Activated CD8-positive, alpha-beta memory T cell treated with anti-CD3 and anti-CD28 coated beads for 48 hours (primary cell): ENCODE measurements around the gene KDM8.

Source experiments
- DNase-seq, 3 experiments: peaks; one replicate each; pipeline ENCODE4 v3.0.0-alpha.2; 2020; ENCODE audit warnings: low read depth in 2 of 3, low spot score in 2 of 3

Gene KDM8

DNA sequence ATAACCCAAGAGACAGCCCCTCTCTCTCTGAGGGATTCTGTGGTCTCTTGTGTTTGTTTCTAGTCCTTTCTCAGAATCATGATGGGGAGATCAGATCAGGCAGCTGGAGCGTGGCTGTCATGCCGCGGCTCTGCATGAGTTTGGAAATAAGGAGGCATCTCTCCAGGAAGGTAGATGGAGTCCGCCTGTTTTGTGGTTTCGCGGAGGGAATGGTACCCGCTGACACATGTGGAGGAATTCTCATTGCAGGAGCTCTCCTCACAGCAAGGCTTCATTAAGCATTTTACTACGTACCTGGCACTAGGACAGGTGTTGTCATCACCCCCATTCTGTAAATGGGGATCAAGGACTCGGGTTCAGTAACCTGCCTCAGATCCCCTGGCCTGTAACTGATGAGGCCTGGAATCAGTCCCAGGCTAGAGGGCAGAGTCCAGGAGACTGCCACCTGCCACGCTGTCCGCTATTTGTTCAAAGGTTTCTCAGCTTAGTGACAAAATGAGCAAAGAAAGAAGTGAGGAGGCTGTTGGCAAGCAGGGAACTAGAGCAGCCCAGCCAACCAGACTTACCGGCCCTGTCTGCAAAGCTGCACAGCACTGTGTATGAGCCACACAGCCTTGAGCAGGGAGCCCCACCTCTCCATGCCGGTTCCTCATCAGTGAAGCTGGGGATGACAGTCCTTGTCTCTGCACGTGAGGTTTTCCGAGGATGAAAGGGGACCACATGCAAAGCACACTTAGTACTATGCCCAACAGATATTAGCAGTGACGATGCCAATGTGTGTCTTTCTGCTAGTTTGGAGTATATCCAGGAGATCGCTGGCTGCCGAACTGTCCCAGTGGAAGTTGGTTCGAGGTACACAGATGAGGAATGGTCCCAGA lies 11.0 kb downstream of the KDM8 start:
- DNase-seq, result no peak

DNA sequence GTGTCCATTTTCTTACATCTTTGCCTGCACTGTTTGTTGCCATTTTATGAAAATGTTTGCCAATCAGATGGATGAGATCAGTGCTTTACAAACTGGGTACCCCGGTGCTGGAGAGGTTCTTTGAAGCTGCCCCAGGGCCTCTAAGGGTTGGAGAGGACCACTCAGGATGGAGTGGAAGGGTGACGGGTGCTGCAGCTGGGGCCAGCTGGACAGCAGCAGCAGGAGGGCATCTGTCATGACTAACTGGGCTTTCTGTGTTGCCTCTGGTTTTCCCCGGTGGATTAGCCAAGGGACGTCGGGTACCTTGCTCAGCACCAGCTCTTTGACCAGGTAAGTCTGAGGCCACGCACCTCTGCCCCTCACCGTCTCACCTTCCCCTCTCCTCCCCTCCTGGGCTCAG lies 12.3 kb downstream of the KDM8 start:
- no peak for DNase-seq

DNA sequence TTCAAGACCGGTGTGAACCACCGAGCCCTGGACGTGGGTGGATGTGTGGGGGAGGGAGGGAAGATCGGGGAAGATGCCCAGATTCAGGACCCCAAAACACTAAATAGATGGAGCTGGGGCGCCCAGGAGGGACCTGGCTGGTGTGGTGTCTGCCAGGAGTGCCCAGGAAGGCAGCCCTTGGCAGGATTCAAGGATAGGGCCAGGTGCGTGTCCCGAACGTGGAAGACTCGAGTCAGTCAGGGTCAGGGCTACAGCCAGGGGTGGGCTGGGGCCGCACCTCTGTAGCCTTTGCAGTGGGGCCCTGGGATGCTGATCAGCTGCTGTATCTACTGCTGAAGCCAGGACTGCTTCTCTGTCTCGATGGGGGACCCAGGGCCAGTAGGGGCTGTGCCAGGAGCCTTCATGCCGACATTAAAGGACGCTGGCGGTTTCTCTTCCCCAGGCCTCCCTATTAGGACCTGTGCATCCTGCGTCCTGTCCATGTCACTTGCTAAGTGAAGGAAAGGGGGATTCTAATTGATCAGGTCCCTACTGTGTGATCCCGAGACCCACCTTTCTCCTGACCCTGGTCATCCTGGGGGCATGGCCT lies 13.1 kb downstream of the KDM8 start:
- no peak for DNase-seq

DNA sequence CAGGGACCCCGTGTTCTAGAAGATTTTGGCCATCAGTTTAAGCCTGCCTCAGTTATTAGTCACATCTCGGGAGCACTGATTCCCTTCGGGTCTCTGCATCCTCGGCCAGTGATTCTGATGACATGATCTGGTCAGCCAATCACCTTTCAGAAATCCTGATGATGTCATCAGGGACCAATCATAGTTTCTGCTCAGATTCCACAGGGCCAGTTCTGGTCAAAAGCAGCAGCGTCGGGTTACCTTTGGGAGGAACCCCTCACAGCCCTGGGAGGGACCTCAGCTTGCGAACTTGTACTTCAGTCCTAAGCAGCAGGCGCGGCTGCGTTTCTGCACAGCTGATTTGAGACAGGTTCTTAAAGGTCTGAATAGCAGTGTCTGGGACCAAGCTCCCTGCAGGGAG lies 13.9 kb downstream of the KDM8 start:
- no peak for DNase-seq

DNA sequence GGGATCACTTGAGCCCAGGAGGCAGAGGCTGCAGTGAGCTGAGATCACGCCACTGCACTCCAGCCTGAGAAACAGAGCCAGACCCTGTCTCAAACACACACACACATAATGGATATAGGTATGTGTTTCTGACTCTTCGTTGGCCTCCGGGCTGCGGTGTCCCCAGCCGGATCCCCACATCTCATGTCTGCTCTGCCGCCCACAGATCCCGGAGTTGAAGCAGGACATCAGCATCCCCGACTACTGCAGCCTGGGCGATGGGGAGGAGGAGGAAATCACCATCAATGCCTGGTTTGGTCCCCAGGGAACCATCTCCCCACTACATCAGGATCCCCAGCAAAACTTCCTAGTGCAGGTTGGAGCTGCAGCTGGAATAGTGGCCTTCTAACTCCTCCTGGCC lies 15.4 kb downstream of the KDM8 start:
- DNase-seq, result no peak

DNA sequence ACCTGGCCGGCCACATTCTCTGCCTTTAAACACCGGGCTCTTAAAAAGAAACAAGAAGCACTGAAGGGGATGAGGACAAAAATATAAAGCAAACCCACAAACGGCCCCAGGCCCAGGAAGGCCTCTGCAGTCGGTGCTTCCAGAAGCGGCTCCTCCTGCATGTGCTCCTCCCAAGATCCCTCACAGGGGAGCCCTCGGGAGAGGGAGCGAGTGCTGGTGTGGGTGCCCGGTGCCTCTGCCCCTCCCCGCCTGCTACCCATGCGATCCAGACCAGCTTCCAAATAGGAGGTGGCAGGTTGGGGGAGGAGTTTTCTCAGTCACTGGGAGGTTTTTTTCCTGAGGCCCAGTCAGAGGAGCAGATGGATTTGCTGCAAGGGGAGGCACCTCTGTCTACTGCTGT lies 15.8 kb downstream of the KDM8 start:
- no peak for DNase-seq

DNA sequence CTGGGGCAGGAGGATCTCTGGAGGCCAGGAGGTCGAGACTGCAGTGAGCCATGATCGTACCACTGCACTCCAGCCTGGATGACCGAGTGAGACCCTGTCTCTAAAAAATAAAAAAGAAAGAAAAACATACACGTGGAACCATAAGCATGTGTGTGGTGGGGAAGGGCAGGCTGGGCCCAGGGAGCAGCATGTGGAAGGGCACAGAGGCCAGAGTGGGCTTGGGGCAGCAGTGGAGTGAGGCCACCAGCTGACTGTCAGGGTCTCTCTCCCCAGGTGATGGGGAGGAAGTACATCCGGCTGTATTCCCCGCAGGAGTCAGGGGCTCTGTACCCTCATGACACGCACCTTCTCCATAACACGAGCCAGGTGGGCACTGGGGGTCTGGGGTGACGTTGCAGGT lies 16.8 kb downstream of the KDM8 start:
- DNase-seq, result no peak

DNA sequence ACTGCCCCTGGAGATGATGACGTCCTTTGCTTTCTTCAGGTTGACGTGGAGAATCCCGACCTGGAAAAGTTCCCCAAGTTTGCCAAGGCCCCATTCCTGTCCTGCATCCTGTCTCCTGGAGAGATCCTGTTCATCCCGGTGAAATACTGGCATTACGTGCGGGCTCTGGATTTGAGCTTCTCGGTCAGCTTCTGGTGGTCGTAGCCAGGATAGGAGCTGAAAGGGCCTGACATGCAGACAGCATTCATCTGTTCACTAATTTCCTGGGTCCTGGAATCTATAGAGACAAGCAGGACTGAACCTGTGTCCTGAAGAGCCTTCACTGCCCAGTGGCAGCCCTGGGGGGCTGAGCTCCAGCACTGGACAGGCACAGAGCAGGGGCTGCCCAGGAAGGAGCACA lies 17.2 kb downstream of the KDM8 start:
- no peak for DNase-seq

DNA sequence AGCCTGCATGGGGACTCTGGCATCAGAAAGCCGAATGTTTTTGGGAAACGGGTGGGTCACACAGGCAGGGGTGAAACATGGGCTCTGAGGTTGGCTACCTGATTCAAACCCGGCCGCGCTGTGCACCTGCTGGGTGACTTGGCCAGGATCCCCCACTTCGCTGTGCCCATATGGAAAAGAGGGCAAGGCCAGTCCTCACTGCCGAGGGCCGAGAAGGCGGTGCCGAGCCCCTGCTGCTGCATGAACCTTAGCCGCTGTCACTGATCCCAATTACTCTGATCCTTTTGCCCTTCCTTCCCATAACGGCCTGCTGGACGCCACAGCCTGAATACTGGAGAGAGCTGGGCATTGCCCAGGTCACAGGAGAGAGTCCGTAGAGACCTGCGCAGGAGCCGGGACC lies 17.7 kb downstream of the KDM8 start:
- DNase-seq, result no peak

DNA sequence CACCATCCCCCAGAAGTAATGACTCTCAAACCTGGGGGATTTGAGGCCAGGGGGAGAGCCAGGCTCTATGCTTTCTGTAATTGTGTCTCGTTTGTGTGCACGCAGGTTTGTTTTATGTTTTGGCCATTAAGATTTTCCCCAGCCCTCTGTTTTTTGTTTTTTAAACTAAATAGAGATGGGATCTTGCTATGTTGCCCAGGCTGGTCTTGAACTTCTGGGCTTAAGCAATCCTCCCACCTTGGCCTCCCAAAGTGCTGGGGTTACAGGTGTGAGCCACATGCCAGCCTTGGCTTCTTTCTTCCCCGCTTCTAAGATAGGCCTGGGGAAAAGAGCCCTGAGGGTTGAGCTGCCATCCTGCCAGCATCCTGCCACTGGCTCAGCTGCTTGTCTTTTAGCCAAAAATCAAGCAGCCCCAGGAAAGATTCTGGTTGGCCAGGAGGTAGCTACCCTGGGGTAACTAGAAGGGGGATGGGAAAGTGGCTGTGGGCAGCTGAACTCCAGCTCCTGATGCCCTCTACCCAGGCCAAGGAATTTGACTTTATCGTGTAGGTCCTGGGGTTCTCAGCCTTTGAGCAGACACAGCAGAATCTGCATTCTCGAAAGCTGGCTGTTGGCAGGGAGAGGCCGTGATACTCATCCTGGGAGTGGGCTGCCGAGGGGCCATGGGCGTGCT lies 18.4 kb downstream of the KDM8 start:
- DNase-seq, result no peak

DNA sequence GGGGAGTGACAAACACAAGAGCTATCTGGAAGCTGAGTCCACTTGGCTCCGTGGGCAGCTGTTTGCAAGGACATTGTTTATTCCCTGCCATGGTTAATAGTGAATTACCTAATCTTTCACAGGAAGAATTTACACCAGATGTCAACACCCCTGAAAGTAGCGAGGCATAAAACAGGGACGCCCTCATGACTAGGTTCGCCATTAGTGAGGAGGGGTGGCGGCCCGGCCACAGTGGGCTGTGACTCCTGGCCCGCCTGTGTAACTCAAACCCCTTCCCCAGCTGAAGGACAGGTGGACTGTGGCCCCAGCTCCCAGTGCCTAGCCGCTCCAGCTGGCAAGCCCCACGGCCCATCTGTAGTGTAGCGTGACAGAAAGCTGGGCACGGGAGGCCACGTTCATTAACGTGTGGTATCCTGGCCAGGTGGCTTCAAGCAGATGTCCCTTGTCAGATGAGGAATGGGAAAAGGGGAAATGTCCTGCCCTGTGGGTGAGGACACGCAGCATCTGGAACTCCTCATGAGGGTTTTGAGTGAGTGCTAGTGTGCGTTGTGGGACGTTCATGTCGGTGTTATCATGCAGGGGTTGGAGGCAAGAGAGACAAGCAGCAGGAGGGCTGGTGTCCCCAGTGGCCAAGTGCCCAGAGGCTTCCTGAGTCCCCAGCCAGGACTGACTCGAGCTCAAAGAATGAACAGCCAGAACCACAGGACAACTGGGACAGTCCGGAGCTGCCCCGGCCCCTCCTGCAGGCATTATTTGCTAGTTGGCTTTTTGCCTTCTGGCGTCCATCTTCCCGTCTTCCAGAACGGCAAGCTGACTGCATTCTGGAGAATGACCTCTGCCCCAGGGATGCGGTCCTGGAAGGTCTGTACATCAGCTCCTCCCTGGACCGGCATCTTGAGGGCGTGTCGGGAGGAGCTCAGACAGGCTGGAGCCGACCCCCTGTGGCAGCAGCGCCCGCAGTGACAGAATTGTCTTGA lies 19.2 kb downstream of the KDM8 start:
- DNase-seq, result no peak

DNA sequence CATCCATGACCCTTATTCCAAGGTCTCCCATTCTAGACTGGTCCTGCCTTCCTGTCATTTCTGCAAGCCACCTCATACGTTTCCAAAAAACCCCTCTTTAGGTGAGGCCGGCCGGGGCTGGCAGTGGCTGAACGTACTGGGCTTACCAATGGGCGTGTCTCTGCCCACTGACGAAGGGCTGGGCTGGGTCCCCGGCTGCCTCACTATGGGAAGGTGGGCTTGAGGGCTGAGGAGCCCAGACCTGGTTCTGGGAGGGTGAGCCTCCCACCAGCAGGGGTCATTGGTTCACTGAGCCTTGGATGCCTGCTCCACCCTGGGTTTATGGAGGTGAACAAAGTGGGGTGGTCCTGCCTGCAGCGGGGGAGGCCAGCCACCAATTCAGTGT lies 19.9 kb downstream of the KDM8 start:
- no peak for DNase-seq

DNA sequence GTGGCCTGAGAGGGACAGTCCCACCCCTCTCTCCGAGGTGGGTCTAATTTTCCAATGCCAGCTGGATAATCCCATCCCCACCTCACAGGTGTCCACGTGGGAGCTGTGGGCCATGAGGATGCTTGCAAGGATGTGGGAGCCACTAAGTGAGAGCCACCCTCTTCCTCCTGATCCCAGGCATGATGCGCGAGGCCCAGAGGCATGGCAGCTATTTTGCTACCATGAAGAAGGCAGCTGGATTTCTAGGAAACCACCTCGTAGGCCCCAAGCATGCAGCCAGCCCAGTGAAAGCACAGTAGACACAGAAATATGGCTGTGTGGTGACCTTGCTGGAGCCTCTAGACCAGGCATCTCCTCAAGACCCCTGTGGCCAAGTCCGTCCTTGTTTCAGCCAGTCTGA lies 20.4 kb downstream of the KDM8 start:
- DNase-seq, result no peak

DNA sequence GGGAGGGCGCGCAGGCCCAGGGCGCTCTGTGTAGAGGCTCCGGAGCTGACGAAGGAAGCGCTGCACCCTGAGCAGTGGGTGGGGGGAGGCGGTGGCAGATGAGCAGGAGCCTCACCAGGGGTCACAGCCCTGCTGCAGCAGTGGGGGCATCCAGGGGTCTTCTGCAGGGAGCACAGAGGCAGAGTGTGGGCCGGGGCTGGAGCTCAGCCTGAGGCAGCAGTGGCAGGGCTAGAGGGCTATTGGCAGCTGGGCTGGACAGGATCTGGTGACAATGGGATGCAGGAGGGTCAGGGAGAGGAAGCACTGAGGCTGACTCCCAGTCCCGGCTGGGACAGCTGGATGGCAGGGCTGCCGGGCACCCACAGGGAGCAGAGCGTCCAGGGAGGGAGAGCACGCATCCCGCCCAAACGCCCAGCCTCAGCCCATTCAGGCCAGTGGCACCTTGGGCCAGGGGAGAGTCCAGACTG lies 21.0 kb downstream of the KDM8 start:
- no peak for DNase-seq

DNA sequence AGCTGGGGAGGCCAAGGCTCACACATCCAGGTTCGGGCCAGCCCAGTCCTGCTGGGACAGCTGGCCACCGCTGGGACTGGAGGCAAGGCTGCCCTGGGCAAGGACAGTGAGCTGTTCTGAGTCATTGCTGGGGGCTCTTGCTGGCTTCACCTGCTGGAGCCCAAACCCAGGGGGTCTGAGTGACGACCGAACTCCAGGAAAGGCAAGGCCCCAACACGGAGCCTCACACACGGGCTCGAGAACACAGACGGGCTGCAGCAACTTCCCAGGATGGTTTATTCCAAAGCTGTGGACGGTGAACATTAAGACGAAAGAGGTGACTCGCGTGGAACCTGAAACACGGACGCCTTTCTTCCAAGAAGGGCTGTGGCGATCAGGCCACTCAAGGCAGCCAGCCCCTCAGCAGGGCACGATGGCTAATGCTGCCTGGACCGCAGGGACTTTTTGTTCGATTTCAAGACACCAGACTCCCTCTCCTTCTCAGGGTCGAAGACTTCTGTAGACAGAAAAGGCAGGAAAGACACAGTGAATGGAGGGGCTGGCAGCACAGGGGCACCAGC lies 21.5 kb downstream of the KDM8 start:
- no peak for DNase-seq

DNA sequence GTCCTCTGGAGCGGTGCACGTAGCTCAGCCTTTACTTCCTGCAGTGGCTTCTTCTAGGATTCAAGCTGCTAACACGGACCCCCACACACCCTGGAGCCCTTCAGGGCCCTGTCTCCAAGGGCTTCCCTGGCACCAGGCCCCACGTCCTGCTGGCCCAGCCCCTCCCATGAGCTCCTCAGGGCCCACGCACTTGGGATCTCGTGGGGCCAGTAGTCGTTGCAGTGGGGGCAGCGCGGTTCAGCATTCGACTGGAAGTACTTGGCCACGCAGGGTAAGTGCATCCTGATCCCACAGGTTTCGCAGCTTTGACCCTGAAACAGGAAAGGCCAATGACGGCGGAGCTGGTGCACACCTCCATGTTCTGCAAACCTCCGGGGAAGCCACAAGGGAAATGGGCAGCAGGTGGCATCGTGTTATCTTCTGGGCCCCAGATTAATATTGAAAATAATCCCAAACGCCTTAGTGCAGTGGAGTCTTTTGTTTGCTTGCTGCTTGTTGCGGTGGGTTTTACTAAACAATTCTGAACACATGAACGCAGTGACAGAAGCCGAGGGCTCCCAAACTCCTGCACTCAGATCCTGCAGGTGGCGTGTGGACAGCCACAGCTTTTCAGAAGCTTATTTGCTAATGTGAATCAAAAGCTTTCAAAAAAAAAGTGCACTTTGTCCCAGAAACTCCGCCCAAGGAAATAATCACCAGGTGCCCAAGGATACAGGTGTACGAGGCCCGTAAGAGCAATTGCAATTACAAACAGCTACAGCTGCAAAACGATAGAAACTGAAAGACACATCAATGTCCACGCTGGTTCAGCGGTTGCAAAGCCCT lies 22.4 kb downstream of the KDM8 start:
- DNase-seq, result no peak

DNA sequence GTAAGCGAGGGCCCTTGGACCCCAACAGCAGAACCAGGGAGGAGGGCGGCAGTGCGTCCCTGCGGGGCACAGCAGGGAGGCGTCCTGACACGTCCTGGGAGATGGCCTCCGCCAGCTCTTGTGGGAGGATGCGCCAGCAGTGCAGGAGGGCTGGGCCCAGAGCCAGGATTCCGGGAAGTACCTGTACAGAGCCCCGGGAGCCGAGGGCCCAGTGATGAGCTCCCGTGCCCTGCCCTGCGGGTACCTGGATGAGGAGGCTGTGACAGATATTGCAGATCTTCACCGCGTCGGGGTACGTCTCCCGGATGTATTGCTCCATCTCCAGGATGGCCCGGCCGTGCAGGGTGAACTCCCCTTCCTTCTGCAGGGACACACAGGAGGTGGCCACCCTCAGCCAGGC lies 23.1 kb downstream of the KDM8 start:
- no peak for DNase-seq

DNA sequence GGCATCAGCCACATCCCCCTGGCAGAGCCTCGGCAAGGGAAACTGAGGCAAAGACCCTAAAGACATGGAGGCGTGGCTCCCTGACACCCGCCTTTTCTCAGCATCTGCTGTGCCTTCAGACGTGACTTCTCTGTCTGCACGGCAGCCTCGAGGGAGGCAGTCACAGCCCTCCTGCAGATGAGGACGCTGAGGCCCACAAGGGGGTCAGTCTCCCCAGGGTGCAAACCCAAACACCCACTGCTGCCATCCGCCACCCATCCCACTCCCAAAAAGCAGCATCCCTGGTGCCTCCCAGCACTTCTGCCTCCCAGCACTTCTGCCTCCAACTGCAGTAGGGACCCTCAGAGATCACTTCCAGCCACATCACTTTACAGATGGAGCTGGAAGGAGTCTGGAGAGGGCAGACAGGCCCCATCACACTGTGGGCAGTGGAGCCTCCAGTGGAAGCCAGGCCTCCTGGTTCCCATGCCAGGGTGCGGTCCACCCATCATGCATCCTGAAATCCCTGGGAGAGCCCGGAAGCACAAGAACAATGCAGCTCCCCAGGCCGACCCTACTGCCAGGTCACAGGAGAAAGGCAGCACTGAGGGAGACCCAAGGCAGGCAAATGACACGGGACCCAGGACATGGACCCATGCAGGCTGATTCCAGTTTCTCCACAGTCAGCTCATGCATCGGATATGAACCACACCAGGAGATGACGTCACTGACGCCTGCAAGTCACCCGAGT lies 23.8 kb downstream of the KDM8 start:
- no peak for DNase-seq

DNA sequence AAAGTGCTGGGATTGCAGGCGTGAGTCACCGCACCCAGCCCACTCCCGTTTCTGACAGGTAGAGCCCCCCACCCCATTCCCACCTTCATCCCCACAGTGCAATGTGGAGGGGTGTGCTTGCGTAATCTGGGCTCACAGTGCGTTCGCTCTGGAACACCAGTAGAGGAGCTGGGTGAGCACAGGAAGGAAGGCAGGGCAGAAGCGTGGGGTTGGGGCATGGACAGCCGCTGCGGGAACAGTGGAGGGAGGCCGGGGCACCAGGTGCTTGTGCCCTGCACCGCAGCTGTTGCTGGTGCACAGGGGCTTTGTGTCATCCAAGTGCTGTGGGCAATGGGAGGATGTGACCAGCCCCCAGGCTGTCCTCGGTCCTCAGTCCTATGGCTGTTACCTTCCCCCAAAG lies 24.7 kb downstream of the KDM8 start:
- no peak for DNase-seq
